Right lobe of liver (tissue), 4 donors: ENCODE results near the gene TMEM143.

Experiments
- POLR2A ChIP-seq: fragments of 450-650 bp; IDR thresholded peaks from one replicate; pipeline ENCODE4 v1.6.1; 2017; ENCODE audit warnings: antibody characterized with exemption, mild to moderate bottlenecking
- TF ChIP-seq, protein P1 (sequence below), 4 donors: fragments of 200-600 bp in 3 of 4; fragments of 450-650 bp in 1 of 4; IDR thresholded peaks; one replicate each; pipeline versions ENCODE4 v1.5.1 to v1.8.0; 2016 to 2022; ENCODE audit warnings: antibody characterized with exemption in 4 of 4, mild to moderate bottlenecking in 2 of 4
- donor health status: DM: no; HTN: no; CAD: no.
- donor health status: DM: no; HTN: no; CAD: no.
- donor health status: DM: no; HTN: yes; CAD: no.

GRCh38 chr19:48394331-48395169, 30.8 kb upstream of the TMEM143 start:
- TF ChIP-seq, protein P1, sequence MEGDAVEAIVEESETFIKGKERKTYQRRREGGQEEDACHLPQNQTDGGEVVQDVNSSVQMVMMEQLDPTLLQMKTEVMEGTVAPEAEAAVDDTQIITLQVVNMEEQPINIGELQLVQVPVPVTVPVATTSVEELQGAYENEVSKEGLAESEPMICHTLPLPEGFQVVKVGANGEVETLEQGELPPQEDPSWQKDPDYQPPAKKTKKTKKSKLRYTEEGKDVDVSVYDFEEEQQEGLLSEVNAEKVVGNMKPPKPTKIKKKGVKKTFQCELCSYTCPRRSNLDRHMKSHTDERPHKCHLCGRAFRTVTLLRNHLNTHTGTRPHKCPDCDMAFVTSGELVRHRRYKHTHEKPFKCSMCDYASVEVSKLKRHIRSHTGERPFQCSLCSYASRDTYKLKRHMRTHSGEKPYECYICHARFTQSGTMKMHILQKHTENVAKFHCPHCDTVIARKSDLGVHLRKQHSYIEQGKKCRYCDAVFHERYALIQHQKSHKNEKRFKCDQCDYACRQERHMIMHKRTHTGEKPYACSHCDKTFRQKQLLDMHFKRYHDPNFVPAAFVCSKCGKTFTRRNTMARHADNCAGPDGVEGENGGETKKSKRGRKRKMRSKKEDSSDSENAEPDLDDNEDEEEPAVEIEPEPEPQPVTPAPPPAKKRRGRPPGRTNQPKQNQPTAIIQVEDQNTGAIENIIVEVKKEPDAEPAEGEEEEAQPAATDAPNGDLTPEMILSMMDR (IDR thresholded peaks at IDR 0.05) = no peak
- no peak for TF ChIP-seq POLR2A
